D341Med (cell line): ENCODE data around the gene MLYCD.
A peak's percentile ranks its signal among the peaks of the same experiment; 100 is the strongest.
"Not testable (repeated sequence)": the region's sequence is repeated elsewhere in the genome, so short reads cannot be mapped to it uniquely, and the experiment has no call there.

ENCODE experiments used
- DNase-seq: peaks from one replicate; pipeline ENCODE4 v3.0.0; 2012; ENCODE audit warnings: low spot score

The MLYCD gene

GRCh38 chr16:83941546-83941945, 42.6 kb downstream of the MLYCD start:
- not testable (repeated sequence) for DNase-seq

GRCh38 chr16:83942074-83942473, 43.2 kb downstream of the MLYCD start:
- DNase-seq = no peak

- DNase-seq = no peak
Measured at GRCh38 chr16:83942815-83943515, 44.0 kb downstream of the MLYCD start.

GRCh38 chr16:83943516-83944050, 44.7 kb downstream of the MLYCD start:
- DNase-seq = no peak

- no peak for DNase-seq
Measured at GRCh38 chr16:83945587-83945986, 46.7 kb downstream of the MLYCD start.

GRCh38 chr16:83946154-83946780, 47.4 kb downstream of the MLYCD start:
- no peak for DNase-seq

- DNase-seq = no peak
Measured at GRCh38 chr16:83946781-83947566, 48.1 kb downstream of the MLYCD start.

GRCh38 chr16:83947642-83948234, 48.8 kb downstream of the MLYCD start:
- no peak for DNase-seq

- no peak for DNase-seq
Measured at GRCh38 chr16:83948914-83949723, 50.2 kb downstream of the MLYCD start.

GRCh38 chr16:83949724-83950001, 50.7 kb downstream of the MLYCD start:
- DNase-seq = no peak

- DNase-seq = not testable (repeated sequence)
Measured at GRCh38 chr16:83950862-83951399, 52.0 kb downstream of the MLYCD start.

- no peak for DNase-seq
Measured at GRCh38 chr16:83951544-83951943, 52.6 kb downstream of the MLYCD start.

GRCh38 chr16:83952587-83952939, 53.6 kb downstream of the MLYCD start:
- peak; percentile 67 for DNase-seq

- DNase-seq = peak; percentile 84
Measured at GRCh38 chr16:83952940-83953795, 54.3 kb downstream of the MLYCD start, which contains the start of gene OSGIN1. Gene OSGIN1 (plus strand): TSS chr16:83953240. CDS start chr16:83957672, 4,432 bp downstream.

- DNase-seq = no peak
Measured at GRCh38 chr16:83953796-83954576, 55.1 kb downstream of the MLYCD start.

GRCh38 chr16:83954577-83955016, 55.7 kb downstream of the MLYCD start:
- DNase-seq = no peak

GRCh38 chr16:83955218-83956130, 56.6 kb downstream of the MLYCD start:
- no peak for DNase-seq
